Measurements from ENCODE around the gene EPHA1. TPM values are rescaled to one million over a fixed set of nuclear protein-coding genes. Genes with fewer than 3 reads are reported as not detected.

The EPHA1 gene
- total RNA-seq, 6 donors from 2014 or later = 5.3 to 18.9 (median 13.0) TPM

DNA sequence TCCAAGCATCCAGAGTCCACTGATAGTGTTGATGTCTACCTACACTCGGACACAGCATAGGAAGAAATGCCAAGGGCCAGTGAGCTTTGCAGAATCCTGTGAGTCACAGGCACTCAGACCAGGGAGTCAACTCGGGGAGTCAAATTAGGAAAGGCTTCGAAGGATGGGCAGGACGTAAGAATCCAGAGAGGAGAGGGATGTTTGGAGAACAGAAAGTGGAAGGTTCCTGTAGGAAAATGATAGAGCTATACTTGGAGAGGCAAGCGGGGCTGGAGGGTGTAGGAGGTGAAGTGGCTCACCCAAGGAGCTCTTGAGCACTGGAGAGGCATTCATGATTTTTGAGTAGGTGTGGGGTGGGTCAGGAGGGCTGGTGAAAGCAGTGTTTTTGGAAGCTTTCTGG is 24.5 kb downstream of the EPHA1 start:
- ATAC-seq (ENCODE audit: low FRiP score in 2 of 2) (no peak), DNase-seq (no peak)
- H3K4me1 ChIP-seq = peaks cover 54 to 87% (median 69%) of the 10 kb centered on the region in 4 donors
- TF ChIP-seq, protein P1, sequence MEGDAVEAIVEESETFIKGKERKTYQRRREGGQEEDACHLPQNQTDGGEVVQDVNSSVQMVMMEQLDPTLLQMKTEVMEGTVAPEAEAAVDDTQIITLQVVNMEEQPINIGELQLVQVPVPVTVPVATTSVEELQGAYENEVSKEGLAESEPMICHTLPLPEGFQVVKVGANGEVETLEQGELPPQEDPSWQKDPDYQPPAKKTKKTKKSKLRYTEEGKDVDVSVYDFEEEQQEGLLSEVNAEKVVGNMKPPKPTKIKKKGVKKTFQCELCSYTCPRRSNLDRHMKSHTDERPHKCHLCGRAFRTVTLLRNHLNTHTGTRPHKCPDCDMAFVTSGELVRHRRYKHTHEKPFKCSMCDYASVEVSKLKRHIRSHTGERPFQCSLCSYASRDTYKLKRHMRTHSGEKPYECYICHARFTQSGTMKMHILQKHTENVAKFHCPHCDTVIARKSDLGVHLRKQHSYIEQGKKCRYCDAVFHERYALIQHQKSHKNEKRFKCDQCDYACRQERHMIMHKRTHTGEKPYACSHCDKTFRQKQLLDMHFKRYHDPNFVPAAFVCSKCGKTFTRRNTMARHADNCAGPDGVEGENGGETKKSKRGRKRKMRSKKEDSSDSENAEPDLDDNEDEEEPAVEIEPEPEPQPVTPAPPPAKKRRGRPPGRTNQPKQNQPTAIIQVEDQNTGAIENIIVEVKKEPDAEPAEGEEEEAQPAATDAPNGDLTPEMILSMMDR (IDR thresholded peaks at IDR 0.05) = no peak
- no peak for TF ChIP-seq EP300 (IDR thresholded peaks at IDR 0.05)
- no peak for TF ChIP-seq POLR2A (IDR thresholded peaks at IDR 0.05)
- no peak for TF ChIP-seq POLR2AphosphoS5 (IDR thresholded peaks at IDR 0.05)
- H3K27ac ChIP-seq = peak overlapping the region; percentile 97 to 99 (median 98)
- H3K4me3 ChIP-seq = peak overlapping the region in 3 of 4 donors; percentile 93 to 99 (median 97)
- peaks cover 8 to 41% (median 25%) of the 10 kb centered on the region in 4 donors for H3K36me3 ChIP-seq
- no peaks in the 10 kb centered on the region for H3K27me3 ChIP-seq
- H3K9me3 ChIP-seq = no peaks in the 10 kb centered on the region
- 50 to 51% methylated on average over 5 of the region's 5 CpGs for WGBS, 2 donors

DNA sequence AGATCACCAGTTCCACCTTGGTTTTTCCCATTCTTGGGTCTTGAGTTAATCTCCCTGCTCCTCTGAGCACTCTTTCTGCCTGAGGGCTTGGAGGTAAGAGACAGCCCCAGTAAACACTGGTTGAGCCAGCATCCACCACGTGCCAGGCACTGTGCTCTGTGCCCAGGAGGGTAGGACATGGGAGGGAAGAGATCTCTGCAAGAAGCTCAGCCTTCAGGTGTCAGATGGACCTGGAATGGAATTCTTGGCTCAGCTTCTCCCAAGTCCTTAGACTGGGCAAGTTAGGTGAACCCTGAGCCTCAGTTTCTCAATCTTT is 25.1 kb downstream of the EPHA1 start:
- WGBS, 2 donors = 71 to 89% methylated on average over 1 of the region's 1 CpG
- H3K36me3 ChIP-seq = peaks cover 2 to 36% (median 20%) of the 10 kb centered on the region in 4 donors
- H3K9me3 ChIP-seq = no peaks in the 10 kb centered on the region
- TF ChIP-seq POLR2AphosphoS5 (IDR thresholded peaks at IDR 0.05) (no peak), EP300 (IDR thresholded peaks at IDR 0.05) (no peak), POLR2A (IDR thresholded peaks at IDR 0.05) (no peak)
- TF ChIP-seq, protein P1 (IDR thresholded peaks at IDR 0.05) = no peak
- no peaks in the 10 kb centered on the region for H3K27me3 ChIP-seq
- H3K4me1 ChIP-seq = peaks cover 59 to 87% (median 69%) of the 10 kb centered on the region in 4 donors
- ATAC-seq (ENCODE audit: low FRiP score in 2 of 2) (no peak), DNase-seq (no peak)
- H3K4me3 ChIP-seq = peak overlapping the region; percentile 4 to 99 (median 95)
- peak overlapping the region; percentile 97 to 99 (median 98) for H3K27ac ChIP-seq

DNA sequence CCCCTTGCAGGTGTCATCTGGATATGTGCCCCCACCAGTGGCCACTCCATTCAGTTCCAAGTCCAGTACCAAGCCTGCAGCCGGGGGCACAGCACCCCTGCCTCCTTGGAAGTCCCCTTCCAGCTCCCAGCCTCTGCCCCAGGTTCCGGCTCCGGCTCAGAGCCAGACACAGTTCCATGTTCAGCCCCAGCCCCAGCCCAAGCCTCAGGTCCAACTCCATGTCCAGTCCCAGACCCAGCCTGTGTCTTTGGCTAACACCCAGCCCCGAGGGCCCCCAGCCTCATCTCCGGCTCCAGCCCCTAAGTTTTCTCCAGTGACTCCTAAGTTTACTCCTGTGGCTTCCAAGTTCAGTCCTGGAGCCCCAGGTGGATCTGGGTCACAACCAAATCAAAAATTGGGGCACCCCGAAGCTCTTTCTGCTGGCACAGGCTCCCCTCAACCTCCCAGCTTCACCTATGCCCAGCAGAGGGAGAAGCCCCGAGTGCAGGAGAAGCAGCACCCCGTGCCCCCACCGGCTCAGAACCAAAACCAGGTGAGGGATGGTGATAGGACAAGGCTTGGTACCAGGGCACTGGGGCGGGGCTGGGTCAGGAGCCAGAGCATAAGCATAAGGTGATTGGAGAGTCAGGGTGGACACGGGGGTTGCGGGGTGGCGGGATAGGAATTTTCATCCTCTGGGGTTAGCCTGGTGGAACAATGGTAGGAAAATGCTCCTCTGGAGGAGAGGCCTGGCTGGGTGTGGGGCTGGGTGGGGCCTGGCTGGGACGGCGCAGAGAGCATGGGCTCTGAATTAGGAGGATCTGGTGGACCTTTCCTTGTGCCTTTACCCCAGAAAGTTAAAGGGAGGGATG is 25.6 kb downstream of the EPHA1 start:
- Histone ChIP-seq H3K27me3 (no peaks in the 10 kb centered on the region), H3K27ac (peak overlapping the region; percentile 97 to 99 (median 98)), H3K36me3 (peaks cover 0 to 30% (median 14%) of the 10 kb centered on the region in 4 donors), H3K4me3 (peak overlapping the region; percentile 89 to 99 (median 95)), H3K4me1 (peaks cover 61 to 84% (median 68%) of the 10 kb centered on the region in 4 donors), H3K9me3 (no peaks in the 10 kb centered on the region)
- ATAC-seq (ENCODE audit: low FRiP score in 2 of 2) (no peak), DNase-seq (no peak)
- 80 to 81% methylated on average over 12 to 15 of the region's 15 CpGs for WGBS, 2 donors
- TF ChIP-seq EP300 (IDR thresholded peaks at IDR 0.05) = no peak
- no peak for TF ChIP-seq POLR2AphosphoS5 (IDR thresholded peaks at IDR 0.05)
- TF ChIP-seq, protein P1 (IDR thresholded peaks at IDR 0.05) = no peak
- TF ChIP-seq POLR2A (IDR thresholded peaks at IDR 0.05) = no peak

DNA sequence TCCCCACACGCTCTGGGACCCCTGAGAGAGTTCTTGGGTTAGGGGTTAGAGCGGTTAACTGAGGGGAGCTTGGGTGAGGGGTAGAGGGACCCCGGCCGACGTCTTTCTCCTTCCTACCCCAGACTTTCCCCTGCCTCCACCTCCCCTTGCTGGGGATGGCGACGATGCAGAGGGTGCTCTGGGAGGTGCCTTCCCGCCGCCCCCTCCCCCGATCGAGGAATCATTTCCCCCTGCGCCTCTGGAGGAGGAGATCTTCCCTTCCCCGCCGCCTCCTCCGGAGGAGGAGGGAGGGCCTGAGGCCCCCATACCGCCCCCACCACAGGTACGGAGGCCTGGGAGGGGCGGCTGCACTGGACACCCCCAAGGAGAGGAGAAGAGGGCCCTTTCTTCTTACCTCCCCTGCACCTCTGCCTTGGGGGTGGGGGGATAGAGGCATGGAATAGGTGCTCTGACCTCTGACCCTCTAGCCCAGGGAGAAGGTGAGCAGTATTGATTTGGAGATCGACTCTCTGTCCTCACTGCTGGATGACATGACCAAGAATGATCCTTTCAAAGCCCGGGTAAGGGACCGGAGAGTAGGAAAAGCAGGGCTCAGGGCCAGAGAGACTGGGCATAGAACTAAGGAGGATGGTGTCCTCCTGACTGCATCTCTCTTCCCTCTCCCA is 26.4 kb downstream of the EPHA1 start:
- peak overlapping the region; percentile 97 to 99 (median 98) for H3K27ac ChIP-seq
- no peaks in the 10 kb centered on the region for H3K27me3 ChIP-seq
- H3K4me3 ChIP-seq = peak overlapping the region; percentile 89 to 99 (median 95)
- H3K9me3 ChIP-seq = no peaks in the 10 kb centered on the region
- ATAC-seq (ENCODE audit: low FRiP score in 2 of 2) (no peak), DNase-seq (no peak)
- peaks cover 0 to 22% (median 7%) of the 10 kb centered on the region in 4 donors for H3K36me3 ChIP-seq
- H3K4me1 ChIP-seq = peaks cover 60 to 84% (median 67%) of the 10 kb centered on the region in 4 donors
- 47 to 50% methylated on average over 7 to 21 of the region's 21 CpGs for WGBS, 2 donors
- TF ChIP-seq, protein P1 (IDR thresholded peaks at IDR 0.05) = no peak
- TF ChIP-seq POLR2AphosphoS5 (IDR thresholded peaks at IDR 0.05) (no peak), EP300 (IDR thresholded peaks at IDR 0.05) (no peak), POLR2A (IDR thresholded peaks at IDR 0.05) (no peak)
